ENCODE data around the gene TECPR1. TPM values are rescaled to one million over a fixed set of nuclear protein-coding genes. Genes with fewer than 3 reads are reported as not detected.

TECPR1 gene
- total and polyA plus RNA-seq, 2 of the 8 experiments (the other 6 are each of a cell fraction or from before 2014, with no cell fraction given): 1.3 to 11.1 TPM

- TF ChIP-seq CTCF (IDR thresholded peaks at IDR 0.05; ENCODE audit: control extremely low read depth in 1 of 3, insufficient read depth in 1 of 3, low read depth in 1 of 3, low read length in 3 of 3) (no peak), ATF2 (IDR thresholded peaks at IDR 0.05; ENCODE audit: low read length) (no peak), RAD21 (IDR thresholded peaks at IDR 0.05 in 1 of 2, conservative IDR thresholded peaks at IDR 0.05 in 1 of 2; ENCODE audit: low read depth in 2 of 2, low read length in 2 of 2) (no peak), BCL11A (IDR thresholded peaks at IDR 0.05; ENCODE audit: low read depth in 2 of 2, low read length in 2 of 2) (no peak), SIN3A (conservative IDR thresholded peaks at IDR 0.05 in 1 of 2, IDR thresholded peaks at IDR 0.05 in 1 of 2; ENCODE audit: low read depth in 1 of 2, low read length in 2 of 2) (no peak), MAFK (IDR thresholded peaks at IDR 0.05; ENCODE audit: low read depth, low read length) (no peak)
These were observed 36.2 kb downstream of the TECPR1 start (continued) for GRCh38 chr7:98215561-98216495.
